Fibroblast of peridontal ligament (primary cell): ENCODE results near the gene LRRC28.
"Not testable (repeated sequence)": the region's sequence is repeated elsewhere in the genome, so short reads cannot be mapped to it uniquely, and the experiment has no call there.

Experiments
- DNase-seq: peaks from one replicate; pipeline ENCODE4 v3.0.0-alpha.2; 2010; ENCODE audit errors: extremely low read depth

LRRC28 gene

GRCh38 chr15:99250857-99251841, at the start of gene LRRC28:
TSS of gene LRRC28 (plus strand) at chr15:99251481. CDS start at chr15:99255958, 4,477 bp downstream.
- DNase-seq = peak; percentile 99

- no peak for DNase-seq
These were observed 49.1 kb upstream of the LRRC28 start for GRCh38 chr15:99202176-99202552.

GRCh38 chr15:99207672-99208071, 43.6 kb upstream of the LRRC28 start:
- peak; percentile 4 for DNase-seq

- no peak for DNase-seq
These were observed 42.0 kb upstream of the LRRC28 start for GRCh38 chr15:99209326-99209725.

GRCh38 chr15:99210334-99210733, 40.9 kb upstream of the LRRC28 start:
- DNase-seq = no peak

- DNase-seq = peak; percentile 16
These were observed 39.4 kb upstream of the LRRC28 start for GRCh38 chr15:99211926-99212325.

GRCh38 chr15:99212406-99212805, 38.9 kb upstream of the LRRC28 start:
- peak; percentile 14 for DNase-seq

GRCh38 chr15:99213187-99213811, 38.0 kb upstream of the LRRC28 start:
- peak; percentile 81 for DNase-seq

GRCh38 chr15:99224372-99225214, 26.7 kb upstream of the LRRC28 start:
- no peak for DNase-seq

GRCh38 chr15:99226802-99227201, 24.5 kb upstream of the LRRC28 start:
- no peak for DNase-seq

GRCh38 chr15:99228120-99228770, 23.0 kb upstream of the LRRC28 start:
- no peak for DNase-seq

GRCh38 chr15:99230867-99231266, 20.4 kb upstream of the LRRC28 start:
- no peak for DNase-seq

- DNase-seq = no peak
These were observed 18.5 kb upstream of the LRRC28 start for GRCh38 chr15:99232740-99233139.

- not testable (repeated sequence) for DNase-seq
These were observed 17.1 kb upstream of the LRRC28 start for GRCh38 chr15:99234160-99234559.

- DNase-seq = no peak
These were observed 12.4 kb upstream of the LRRC28 start for GRCh38 chr15:99238849-99239248.

- no peak for DNase-seq
These were observed 11.6 kb upstream of the LRRC28 start for GRCh38 chr15:99239545-99240198.

GRCh38 chr15:99241752-99242151, 9.5 kb upstream of the LRRC28 start:
- DNase-seq = no peak

GRCh38 chr15:99244306-99244705, 7.0 kb upstream of the LRRC28 start:
- DNase-seq = no peak

- DNase-seq = no peak
These were observed 4.2 kb upstream of the LRRC28 start for GRCh38 chr15:99247062-99247461.

- no peak for DNase-seq
These were observed 3.1 kb upstream of the LRRC28 start for GRCh38 chr15:99248000-99248715.
